Femur (tissue), 1 donor: ENCODE data around the gene PBXIP1.
"Not testable (repeated sequence)": the region's sequence is repeated elsewhere in the genome, so short reads cannot be mapped to it uniquely, and the experiment has no call there.

Experiments
- DNase-seq: peaks from one replicate; pipeline ENCODE4 v3.0.0-alpha.2; 2017

Gene PBXIP1

DNA sequence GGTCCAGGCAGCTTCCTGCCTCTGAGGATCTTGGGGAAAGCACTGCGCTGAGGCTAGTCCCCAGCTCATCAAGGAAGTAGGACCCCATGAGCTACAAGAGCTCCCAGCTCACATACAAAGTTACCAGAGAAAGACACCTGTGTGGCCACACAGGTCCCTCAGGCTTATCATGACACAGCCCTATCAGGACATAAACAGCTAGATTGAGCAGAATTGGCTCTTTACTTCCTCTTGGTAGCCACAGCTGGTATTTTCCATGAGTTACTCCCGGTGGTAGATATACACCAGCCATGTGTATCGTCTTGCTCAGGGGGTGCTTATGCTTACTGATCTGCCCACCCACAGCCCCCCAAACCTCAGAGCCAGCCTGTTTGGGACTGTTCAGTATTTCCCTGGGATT, 38.7 kb upstream of the PBXIP1 start:
- DNase-seq, result no peak

DNA sequence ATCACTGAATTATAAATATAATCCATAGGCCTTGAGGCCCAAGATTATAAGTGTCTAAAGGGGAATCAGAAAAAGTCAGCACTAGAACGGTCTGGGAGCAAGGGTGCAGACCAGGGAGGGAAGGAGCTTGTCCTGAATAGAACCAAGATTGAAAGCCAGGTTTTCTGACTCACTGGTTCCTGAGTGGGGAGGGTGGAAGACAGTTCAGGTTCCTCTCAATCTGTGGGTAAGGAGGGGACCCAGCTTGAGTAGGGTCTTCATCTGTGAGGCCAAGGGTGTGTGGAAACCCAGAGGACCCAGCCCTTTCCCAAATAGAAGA, 38.3 kb upstream of the PBXIP1 start:
- DNase-seq, result no peak

DNA sequence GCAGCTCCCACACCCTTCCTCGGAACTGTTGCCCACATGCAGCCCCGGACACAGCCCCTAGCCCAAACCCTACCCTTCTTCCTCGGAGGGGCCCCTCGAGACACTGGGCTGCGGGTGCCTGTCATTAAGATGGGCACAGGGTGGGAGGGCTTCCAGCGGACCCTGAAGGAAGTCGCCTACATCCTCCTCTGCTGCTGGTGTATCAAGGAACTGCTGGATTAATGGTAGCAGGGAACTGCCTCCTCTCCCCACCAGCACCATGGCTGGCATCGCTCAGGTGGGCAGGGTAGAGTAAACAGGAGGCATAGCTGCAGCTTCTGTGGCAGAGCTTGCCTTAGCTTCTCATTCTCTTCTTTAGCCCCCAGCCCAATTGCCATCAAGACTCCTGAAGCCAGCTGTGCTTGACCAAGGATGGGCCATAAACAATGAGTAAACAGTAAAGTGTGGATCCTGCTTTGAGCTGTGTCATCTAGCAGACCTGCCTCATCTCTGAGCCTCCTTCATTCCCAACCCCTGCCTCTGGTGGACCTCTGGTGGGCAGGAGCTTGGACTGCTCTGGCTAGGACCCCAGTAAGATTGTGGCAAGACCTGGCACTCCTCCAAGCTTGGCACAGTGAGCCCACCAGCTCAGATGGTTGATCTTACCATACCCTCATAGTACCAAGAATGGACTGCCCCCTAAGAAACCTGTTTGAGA, 37.8 kb upstream of the PBXIP1 start, which contains the start of gene LENEP:
Gene LENEP, plus strand, starts transcription at position 15 of the 697 bp plus-strand sequence. Its CDS starts 22 bp downstream, at position 37.
- no peak for DNase-seq

DNA sequence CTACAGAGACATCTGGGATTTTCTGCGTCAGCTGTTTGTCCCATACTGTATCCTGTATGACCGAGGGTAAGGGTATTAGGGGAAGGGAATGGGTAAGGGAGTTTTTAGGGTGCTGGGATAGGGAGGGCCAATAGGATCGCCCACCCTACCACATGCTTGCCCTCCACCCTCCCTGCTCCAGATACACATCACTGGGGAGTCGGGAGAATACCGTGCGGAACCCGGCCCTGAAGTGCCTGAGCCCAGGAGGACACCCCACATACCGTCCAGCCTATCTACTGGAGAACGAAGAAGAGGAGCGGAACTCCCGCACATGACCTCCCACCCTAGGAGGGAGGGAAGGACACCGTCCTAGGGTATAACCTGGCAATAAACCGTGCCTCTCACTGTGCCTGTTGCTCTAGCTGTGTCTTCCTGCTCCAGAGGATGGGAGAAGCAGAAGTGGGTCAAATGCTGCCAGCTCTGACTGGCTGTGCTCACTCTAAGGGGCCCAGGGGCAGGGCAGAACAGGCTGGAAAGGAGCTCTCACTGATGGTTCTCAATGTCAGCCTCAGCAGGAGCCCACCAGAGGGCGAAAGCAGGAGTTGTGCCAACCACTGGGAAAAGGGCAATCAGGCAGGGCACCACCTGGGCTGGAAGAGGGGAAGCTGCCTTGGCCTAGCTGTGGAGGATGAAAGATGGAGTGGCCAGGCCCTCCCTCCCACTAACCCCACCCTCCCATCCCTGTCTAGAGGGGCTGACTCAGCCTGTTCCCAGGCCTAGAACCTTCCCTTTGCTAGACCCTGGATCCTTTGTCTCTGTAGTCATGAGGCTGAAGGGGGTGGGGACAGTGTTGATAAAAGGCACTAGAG, 37.0 kb upstream of the PBXIP1 start:
- no peak for DNase-seq

DNA sequence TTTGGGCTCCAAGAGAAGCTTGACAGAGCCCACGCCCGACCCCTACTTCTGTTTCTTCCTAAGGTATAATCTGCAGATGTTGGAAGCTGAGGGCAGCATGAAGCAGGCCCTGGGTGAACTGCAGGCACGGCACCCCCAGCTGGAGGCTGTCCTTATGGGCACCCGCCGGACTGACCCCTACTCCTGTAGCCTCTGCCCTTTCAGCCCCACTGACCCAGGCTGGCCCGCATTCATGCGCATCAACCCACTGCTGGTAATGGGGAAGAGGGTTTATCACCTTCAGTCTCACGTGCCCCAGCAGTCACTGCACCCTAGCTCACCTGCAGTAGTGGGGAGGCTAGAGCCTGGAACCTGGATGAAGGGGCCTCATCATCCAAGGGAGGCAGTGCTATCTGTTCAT, 34.4 kb upstream of the PBXIP1 start:
- no peak for DNase-seq

DNA sequence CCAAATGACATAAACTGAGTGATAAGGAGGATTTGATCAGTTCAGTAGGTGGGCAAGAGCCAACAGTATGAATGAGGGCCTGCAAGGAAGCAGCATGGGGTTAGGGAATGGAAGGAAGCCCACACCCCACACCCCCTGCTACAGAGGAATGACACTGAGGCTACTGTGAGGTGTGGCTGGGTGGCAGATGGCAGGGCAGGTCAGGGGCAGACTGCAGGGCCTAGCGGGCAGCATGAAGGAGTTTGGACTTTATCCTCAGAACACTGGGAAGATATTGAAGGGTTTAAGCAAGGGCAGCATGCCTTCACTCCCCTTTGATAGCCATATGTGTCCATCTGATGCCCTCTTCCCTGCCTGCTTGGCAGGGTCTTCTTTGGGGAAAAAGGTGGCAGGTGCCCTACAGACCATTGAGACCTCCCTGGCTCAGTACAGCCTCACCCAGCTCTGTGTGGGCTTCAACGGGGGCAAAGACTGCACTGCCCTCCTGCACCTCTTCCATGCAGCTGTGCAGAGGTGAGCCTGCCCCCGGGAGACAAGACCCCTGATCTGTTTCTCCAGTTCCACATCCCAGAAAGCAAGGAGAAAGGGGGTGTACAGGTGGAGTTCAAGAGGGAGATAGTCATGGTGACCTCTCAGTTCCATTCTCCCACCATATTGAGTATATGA, 33.4 kb upstream of the PBXIP1 start:
- DNase-seq, result no peak

DNA sequence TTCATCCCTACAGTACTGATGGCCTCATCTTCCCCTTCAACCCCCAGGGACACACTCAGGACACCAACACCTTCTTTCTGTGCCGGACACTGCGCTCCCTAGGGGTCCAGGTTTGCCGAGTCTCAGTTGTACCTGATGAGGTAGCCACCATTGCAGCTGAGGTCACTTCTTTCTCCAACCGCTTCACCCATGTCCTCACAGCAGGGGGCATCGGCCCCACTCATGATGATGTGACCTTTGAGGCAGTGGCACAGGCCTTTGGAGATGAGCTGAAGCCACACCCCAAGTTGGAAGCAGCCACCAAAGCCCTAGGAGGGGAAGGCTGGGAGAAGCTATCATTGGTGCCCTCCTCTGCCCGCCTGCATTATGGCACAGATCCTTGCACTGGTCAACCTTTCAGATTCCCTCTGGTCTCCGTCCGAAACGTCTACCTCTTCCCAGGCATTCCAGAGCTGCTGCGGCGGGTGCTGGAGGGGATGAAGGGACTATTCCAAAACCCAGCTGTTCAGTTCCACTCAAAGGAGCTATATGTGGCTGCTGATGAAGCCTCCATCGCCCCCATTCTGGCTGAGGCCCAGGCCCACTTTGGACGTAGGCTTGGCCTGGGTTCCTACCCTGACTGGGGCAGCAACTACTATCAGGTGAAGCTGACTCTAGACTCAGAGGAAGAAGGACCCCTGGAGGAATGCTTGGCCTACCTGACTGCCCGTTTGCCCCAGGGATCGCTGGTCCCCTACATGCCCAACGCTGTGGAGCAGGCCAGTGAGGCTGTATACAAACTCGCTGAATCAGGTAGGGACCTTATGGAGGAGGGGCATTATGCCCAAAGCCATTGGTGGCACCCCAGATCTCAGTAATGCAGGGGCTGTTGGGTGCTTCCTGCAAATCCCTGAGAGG, 32.4 kb upstream of the PBXIP1 start:
- DNase-seq, result no peak

DNA sequence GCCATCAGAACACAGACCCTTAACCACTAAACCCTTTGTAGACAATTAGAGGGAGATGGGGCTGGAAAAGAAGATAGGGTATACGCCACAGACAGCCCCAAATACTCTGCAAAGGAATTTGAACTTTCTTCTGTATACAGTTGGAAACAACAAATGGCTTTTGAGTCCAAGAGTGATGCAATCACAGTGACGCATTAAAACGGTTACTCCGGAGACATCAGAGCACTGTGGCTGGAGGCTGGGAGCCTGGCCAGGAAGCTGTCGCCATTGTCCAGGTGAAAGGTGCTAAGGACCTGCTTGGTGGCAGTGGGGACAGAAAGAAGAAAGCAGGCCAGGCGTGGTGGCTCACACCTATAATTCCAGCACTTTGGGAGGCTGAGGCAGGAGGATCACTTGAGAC, 31.4 kb upstream of the PBXIP1 start:
- no peak for DNase-seq

DNA sequence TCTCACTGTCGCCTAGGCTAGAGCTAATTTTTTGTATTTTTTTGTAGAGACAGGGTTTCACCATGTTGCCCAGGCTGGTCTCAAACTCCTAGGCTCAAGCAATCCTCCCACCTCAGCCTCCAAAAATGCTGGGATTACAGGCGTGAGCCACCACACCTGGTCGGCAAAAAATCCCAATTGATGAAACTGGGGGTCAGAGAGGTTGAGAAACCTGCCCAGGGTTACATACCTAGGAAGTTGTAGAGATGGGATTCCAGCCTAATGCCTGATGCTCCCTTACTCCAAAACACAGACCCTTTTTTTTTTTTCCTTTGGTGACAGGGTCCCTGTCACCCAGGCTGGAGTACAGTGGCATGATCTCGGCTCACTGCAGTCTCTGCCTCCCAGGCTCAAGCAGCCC, 30.8 kb upstream of the PBXIP1 start:
- DNase-seq, result not testable (repeated sequence)

DNA sequence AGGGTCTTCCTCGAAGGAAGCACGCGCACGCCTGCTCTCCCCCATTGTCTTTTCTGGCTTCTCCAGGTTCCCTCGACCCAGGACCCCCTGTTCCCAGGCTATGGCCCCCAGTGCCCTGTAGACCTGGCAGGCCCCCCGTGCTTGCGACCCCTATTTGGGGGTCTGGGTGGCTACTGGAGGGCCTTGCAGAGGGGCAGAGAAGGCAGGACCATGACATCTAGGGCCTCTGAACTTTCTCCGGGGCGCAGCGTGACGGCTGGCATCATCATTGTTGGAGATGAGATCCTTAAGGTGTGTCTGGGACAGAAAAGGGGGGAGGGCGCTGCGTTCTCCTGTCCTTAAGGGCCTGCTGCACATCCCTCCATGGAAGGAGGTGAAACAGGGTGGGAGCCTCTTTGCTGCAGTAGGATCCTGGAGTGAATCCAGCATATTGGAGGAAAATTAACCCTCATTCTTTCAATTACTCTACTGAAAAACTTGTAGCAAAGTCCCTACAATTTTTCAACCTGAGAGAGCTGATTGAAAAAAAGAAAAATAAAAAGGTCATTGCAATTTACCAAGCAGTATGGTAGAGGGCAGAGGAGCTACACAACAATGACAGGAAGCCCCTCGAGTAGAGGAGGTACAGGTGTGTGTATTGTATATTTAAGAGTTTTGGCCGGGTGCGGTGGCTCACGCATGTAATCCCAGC, 28.0 kb upstream of the PBXIP1 start:
- no peak for DNase-seq

DNA sequence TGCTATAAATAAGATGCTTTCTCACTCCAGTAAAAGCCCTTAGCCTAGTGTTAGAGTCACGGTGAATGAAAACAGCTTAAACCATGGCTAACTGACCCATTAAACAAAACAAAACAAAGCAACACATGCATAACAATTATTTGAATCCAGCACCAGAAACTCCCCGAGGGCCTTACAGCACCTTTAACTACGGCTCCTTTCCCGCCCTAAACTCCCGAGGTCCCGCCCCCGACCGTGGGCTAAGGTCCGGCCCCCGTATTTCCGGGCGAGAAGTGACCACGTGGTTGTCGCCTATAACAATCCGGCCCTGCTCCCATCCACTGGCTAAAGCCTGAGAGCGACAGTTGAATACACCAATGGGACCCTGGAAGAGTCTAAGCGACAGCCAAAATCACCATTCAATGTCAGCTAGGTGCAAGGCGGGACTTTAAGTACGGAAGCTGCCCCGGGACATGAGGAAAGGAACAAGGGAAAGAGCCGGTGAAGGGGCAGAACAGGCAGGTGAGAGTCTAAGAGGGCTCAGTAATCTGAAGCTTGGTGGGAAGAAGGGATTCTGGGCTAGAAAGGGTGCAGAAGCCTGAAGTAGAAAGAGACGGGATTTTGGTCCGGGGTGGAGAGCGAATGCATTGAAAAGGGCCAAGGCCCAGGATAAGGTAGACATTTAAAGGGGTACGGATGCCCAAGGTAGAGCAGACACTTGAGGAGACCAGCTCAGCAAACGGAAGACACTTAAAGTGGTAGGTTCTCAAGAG, 27.2 kb upstream of the PBXIP1 start, which contains the start of gene FLAD1:
Gene FLAD1, plus strand, starts transcription at position 448 of the 752 bp plus-strand sequence. CDS start 351 bp downstream, outside the sequence.
- DNase-seq, result peak; percentile 99

DNA sequence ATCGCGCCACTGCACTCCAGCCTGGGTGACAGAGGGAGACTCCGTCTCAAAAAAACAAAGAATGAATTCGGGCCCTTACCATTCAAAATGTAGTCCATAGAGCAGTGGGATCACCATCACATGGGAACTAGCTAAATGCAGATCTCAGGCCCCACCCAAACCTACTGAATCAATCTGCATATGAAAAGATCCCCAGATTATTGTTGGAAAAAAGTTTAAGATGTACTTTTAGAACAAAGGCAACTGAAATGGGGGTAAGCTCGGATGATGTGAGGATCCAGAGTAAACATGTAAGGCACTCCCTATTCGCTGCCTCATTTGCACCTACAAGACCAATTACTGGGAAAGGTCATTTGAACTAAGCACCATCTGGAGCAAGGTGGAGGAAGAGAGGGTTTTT, 26.4 kb upstream of the PBXIP1 start:
- no peak for DNase-seq

DNA sequence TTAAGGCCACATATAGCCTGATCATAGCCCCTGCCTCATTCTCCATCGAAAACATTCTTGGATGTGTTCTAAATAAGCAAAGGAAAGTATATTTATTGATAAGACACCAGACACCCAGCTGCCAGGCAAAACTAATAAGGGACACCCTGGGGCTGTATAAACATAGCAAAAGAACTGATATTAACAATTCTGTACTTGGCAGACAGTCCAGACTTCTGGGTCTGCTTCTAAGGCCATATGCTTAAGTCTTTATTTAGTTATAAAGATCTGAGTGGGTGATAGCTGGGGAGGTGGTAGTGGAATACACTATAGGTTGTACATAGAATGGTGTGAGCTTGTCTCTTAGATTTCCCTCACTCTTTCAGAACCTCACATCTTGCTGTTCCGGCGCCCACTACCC, 22.5 kb upstream of the PBXIP1 start:
- DNase-seq, result no peak

DNA sequence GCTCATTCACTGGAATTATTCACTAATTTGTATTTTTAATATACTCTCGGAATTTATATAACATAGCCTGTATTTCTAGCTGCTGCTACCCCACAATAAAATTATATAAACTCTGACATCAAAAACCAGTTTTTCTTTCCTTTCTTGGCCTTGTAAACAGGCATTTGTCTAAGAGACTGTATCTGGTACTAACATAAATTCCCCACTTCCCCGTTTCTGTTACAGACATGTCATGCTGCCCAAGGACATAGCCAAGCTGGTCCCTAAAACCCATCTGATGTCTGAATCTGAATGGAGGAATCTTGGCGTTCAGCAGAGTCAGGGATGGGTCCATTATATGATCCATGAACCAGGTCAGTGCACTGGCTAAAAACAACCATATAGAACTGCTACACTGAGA, 21.9 kb upstream of the PBXIP1 start:
- DNase-seq, result not testable (repeated sequence)

DNA sequence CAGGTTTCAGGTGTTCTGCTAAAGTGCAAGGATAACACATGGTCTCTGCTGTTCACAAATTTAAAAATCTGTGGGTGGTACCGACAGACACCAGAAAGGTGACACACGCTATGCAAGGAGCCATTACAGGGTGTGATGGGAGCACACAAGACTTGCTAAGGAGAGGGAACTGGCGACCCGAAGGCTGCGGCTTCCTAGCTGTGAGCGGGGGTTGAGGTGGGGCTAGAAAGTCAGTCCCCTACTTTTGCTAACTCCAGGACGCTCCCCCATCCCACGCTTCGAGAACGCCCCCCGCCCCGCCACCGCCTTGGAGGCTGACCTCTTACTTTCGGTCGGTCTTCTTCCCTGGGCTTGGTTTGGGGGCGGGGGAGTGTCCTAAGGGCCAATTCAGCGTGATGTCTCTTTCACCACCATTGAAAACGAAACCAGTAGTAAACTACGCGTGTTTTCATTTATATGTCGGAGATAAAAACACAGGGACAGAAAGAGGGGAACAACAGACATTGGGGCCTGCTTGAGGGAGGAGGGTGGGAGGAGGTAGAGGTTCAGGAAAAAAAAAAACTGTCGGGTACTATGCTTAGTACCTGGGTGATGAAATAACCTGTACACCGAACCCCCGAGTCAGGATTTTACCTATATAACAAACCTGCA, 19.6 kb upstream of the PBXIP1 start:
- DNase-seq, result peak; percentile 77

DNA sequence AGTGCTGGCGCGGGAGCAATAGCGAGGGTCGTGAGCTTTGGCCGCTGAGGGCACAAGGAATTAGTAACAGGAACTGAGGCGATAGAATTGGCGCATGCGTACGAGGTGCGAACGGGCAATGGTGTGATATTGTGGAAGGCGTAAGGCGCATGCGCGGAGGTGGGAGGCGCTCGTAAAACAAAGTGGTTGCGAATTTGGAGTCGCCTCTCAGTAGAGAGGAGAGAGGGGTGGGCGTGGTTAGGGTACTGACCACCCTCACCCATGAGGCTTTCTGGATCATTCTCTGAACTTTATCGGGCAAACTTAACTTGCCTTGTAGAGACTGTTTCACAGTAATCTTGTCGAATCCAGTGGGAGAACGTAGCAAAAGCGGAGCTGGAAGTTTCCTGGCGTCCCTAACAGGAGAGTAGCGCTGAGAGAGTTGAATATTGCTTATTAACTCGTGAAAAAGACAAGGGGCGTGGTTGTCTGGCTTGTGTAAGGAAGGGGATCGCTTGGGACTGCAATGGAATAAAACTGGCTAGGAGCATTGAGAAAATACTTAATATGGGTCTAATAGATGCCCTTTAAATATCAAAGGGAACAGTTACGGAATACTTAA, 19.0 kb upstream of the PBXIP1 start:
- DNase-seq, result peak; percentile 97

DNA sequence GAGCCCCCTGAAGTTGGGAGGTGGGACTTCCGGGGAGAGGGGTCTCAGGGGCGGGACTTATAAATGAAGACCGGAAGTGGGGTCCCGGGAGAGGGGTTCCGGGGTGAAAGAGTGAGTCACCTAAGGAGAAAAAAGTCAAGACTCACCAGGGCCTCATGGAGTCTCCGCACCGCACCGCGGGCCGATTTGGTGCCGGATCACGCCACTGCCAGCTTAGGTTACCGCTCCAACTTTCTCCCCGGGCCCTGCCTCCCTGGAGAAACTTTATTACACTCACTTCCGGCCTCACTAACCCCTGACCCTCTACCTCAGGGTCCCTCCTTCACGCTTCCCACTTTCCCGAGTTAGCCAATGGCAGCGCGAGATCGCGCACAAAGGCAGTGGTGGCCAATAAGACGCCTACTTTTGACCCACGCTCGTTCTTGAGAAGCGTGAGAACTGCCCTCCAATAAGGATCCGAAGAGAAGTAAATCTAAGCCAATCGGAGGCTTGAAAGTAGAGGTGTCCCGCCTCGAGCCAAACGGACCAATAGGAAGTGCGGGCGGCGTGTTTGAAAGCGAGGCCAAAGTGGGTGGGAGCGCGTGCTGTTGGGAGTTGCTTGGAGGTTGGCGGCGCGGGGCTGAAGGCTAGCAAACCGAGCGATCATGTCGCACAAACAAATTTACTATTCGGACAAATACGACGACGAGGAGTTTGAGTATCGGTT, 18.4 kb upstream of the PBXIP1 start, which contains the start of gene CKS1B:
Gene CKS1B, plus strand, starts transcription at position 580 of the 706 bp plus-strand sequence. Its CDS starts 65 bp downstream, at position 645.
- peak; percentile 99 for DNase-seq

DNA sequence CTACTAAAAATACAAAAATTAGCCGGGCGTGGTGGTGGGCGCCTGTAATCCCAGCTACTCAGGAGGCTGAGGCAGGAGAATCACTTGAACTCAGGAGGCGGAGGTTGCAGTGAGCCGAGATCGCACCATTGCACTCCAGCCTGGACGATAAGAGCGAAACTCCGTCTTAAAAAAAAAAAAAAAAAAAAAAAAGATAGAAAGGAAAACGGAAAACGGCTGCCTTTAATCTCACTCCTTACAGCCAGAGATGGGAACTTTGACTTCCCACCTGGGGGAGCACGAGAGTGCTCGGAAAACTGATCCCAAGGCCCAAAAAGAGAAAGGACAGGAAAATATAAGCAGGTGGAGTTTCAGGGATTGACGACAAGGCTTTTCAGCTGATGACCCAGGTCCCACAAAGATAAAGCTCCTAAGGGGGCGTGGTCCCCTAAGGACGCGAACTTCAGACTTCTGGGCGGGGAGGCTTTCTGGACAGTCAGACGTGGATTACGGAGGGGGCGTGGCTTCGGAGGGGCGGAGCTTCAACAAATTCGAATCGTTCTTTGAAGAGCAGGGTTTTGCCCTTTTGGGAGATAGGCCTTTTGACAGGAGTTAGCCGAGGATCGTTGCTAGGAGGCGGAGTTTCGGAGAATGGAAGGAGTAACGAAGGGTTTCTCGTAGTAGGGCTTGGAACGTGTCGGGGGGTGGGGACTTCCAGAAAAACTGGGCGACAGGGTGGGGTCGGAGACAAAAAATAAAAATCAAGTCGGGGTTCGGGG, 17.6 kb upstream of the PBXIP1 start:
- DNase-seq, result peak; percentile 97
